Measurements from ENCODE around the gene ASCL4.
"Not testable (repeated sequence)": the region's sequence is repeated elsewhere in the genome, so short reads cannot be mapped to it uniquely, and the experiment has no call there.

The ASCL4 gene

DNA sequence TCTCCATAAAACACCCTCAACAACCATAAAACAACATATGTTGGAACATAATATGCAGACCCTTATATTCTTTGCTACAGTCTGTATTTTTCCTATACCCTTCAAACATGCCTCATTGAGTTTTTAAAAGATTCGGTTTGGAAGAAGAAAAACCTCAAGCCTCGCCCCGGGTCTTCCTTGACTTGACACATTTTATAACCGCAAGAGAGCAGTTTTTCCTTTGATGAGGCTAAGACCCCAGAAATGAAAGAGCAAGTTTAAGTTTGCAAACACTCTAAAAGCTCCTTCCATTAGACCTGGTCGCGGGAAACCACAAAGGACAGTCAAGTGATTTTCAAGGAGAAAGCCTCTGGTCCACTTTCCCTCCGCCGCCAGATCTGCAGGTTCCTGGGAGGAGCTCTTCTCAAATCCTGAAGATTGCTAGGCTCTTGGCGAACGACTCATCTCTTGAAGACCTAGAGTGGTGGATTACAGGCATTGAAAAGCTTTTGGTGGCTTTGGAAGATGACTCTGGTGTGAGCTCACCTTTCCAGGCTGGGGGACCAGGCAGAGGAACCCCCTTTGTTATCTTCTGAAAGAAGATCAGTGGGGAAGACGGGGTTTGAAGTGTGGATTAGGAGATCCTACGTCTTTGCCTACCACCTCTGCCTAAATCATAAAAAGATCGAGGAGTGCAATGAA is at the start of gene ASCL4:
TSS of gene ASCL4 (plus strand) at position 356 of the 681 bp plus-strand sequence. CDS start 515 bp downstream, outside the sequence.
- DNase-seq (ENCODE audit: extremely low read depth, low read depth), result no peak
- no peak for TF ChIP-seq CTCF (IDR thresholded peaks at IDR 0.05; ENCODE audit: low read depth, low read length, missing control alignments)
- H3K4me3 ChIP-seq (replicated peaks; ENCODE audit: low read depth, low read length), result no peak within 1 kb of the TSS

DNA sequence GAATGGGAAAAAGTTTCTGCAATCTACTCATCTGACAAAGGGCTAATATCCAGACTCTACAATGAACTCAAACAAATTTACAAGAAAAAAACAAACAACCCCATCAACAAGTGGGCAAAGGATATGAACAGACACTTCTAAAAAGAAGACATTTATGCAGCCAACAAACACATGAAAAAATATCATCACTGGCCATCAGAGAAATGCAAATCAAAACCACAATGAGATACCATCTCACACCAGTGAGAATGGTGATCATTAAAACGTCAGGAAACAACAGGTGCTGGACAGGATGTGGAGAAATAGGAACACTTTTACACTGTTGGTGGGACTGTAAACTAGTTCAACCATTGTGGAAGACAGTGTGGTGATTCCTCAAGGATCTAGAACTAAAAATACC is 47.2 kb upstream of the ASCL4 start:
- not testable (repeated sequence) for DNase-seq (ENCODE audit: extremely low read depth, low read depth); H3K4me3 ChIP-seq (replicated peaks; ENCODE audit: low read depth, low read length)

DNA sequence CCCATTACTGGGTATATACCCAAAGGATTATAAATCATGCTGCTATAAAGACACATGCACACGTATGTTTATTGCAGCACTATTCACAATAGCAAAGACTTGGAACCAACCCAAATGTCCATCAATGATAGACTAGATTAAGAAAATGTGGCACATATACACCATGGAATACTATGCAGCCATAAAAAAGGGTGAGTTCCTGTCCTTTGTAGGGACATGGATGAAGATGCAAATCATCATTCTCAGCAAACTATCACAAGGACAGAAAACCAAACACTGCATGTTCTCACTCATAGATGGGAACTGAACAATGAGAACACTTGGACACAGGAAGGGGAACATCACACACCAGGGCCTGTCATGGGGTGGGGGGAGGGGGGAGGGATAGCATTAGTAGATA is 46.8 kb upstream of the ASCL4 start:
- not testable (repeated sequence) for DNase-seq (ENCODE audit: extremely low read depth, low read depth); H3K4me3 ChIP-seq (replicated peaks; ENCODE audit: low read depth, low read length)

GRCh38 chr12:107730618-107731341 is 43.7 kb upstream of the ASCL4 start:
- no peak for DNase-seq (ENCODE audit: extremely low read depth, low read depth)
- no peak overlapping the region for H3K4me3 ChIP-seq (replicated peaks; ENCODE audit: low read depth, low read length)
- TF ChIP-seq CTCF (IDR thresholded peaks at IDR 0.05; ENCODE audit: low read depth, low read length, missing control alignments), result no peak

DNA sequence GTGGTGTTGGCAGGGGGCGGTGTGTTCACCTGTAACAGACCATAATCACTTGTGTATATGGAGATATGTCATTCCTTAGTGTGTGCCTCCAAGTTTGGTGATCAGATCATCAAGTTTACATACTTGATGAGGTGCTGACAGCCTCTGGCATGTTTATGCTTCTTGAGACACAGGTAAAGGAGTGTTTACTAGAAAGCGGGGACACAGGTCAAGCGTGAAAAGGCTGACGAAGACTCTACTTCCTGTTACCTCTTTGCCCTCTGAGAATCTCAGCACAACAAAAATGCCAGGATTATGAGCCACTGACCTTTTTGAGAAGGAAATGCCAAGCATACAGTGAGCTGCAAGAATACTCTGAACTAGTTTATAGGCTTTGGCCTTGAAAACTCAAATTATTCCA is 43.1 kb upstream of the ASCL4 start:
- DNase-seq (ENCODE audit: extremely low read depth, low read depth), result no peak
- no peak for TF ChIP-seq CTCF (IDR thresholded peaks at IDR 0.05; ENCODE audit: low read depth, low read length, missing control alignments)
- H3K4me3 ChIP-seq (replicated peaks; ENCODE audit: low read depth, low read length), result no peak overlapping the region

GRCh38 chr12:107732365-107732764 is 42.1 kb upstream of the ASCL4 start:
- TF ChIP-seq CTCF (IDR thresholded peaks at IDR 0.05; ENCODE audit: low read depth, low read length, missing control alignments), result no peak
- H3K4me3 ChIP-seq (replicated peaks; ENCODE audit: low read depth, low read length), result no peak overlapping the region
- no peak for DNase-seq (ENCODE audit: extremely low read depth, low read depth)

GRCh38 chr12:107734139-107734538 is 40.4 kb upstream of the ASCL4 start:
- no peak for TF ChIP-seq CTCF (IDR thresholded peaks at IDR 0.05; ENCODE audit: low read depth, low read length, missing control alignments)
- no peak overlapping the region for H3K4me3 ChIP-seq (replicated peaks; ENCODE audit: low read depth, low read length)
- DNase-seq (ENCODE audit: extremely low read depth, low read depth), result no peak

DNA sequence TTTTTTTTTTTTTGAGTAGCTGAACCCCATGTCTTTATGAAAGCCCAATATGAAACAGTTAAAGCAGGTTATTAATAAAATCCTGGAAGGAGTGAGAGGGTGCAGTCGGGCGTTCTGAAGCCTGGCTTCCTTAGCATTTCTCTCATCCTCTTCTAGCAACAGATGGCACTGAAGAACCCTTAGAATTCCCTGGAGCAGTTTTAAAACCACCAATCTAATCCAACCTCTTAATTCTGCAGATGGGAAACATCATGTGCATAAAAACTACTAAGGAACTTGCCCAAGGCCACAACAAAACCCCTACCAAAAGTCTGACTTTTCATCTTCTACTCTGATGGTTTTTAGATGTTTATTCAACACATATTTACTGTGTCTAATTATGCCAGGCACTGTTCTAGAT is 38.7 kb upstream of the ASCL4 start:
- no peak for TF ChIP-seq CTCF (IDR thresholded peaks at IDR 0.05; ENCODE audit: low read depth, low read length, missing control alignments)
- DNase-seq (ENCODE audit: extremely low read depth, low read depth), result no peak

More for the DNA sequence above, 38.7 kb upstream of the ASCL4 start:
- H3K4me3 ChIP-seq (replicated peaks; ENCODE audit: low read depth, low read length), result no peak overlapping the region
